Sigmoid colon (tissue), 4 donors: Measurements from ENCODE around the gene TPO.

Experiments used
- EP300 ChIP-seq, 4 donors: sonication (generic); formaldehyde crosslinking; IDR thresholded peaks; one replicate each; pipeline ENCODE4 v1.6.1; 2017; ENCODE audit warnings: antibody characterized with exemption in 4 of 4
- TF ChIP-seq, protein P1 (sequence below), 4 experiments: fragments of 450-650 bp in 3 of 4; fragments of 200-600 bp in 1 of 4; IDR thresholded peaks; one replicate each; pipeline ENCODE4 v1.5.1; 2016 to 2019; ENCODE audit warnings: antibody characterized with exemption in 4 of 4, mild to moderate bottlenecking in 3 of 4, moderate library complexity in 2 of 4

DNA sequence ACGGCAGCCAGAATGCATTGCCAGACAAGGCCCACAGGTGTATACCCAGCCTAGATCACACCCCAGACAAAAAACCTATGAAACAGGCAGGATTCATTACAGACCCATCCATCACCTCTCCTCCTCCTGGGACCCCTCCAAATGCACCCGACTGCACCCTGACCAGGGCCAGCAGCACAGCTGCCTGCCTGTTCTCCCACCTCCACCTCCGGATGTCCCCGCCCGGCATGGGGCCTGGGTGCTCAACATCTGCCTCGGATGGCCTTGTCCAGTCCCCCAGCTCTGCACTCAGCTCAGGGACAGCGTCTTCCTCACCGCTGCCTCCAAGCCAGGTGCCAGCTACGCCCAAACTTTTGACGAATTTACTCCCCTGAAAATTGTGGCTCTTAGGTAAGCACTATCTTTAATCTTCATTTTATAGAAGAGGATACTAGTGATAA, 91.1 kb downstream of the TPO start:
- TF ChIP-seq, protein P1, sequence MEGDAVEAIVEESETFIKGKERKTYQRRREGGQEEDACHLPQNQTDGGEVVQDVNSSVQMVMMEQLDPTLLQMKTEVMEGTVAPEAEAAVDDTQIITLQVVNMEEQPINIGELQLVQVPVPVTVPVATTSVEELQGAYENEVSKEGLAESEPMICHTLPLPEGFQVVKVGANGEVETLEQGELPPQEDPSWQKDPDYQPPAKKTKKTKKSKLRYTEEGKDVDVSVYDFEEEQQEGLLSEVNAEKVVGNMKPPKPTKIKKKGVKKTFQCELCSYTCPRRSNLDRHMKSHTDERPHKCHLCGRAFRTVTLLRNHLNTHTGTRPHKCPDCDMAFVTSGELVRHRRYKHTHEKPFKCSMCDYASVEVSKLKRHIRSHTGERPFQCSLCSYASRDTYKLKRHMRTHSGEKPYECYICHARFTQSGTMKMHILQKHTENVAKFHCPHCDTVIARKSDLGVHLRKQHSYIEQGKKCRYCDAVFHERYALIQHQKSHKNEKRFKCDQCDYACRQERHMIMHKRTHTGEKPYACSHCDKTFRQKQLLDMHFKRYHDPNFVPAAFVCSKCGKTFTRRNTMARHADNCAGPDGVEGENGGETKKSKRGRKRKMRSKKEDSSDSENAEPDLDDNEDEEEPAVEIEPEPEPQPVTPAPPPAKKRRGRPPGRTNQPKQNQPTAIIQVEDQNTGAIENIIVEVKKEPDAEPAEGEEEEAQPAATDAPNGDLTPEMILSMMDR (IDR thresholded peaks at IDR 0.05): no peak
- no peak for TF ChIP-seq EP300 (IDR thresholded peaks at IDR 0.05)
